ENCODE data around the gene FAM107B. TPM values are rescaled to one million over a fixed set of nuclear protein-coding genes. Genes with fewer than 3 reads are reported as not detected.

Gene FAM107B
- total and polyA plus RNA-seq, 2 of the 4 experiments (the other 2 are of a cell fraction): 26.4 to 27.1 TPM

DNA sequence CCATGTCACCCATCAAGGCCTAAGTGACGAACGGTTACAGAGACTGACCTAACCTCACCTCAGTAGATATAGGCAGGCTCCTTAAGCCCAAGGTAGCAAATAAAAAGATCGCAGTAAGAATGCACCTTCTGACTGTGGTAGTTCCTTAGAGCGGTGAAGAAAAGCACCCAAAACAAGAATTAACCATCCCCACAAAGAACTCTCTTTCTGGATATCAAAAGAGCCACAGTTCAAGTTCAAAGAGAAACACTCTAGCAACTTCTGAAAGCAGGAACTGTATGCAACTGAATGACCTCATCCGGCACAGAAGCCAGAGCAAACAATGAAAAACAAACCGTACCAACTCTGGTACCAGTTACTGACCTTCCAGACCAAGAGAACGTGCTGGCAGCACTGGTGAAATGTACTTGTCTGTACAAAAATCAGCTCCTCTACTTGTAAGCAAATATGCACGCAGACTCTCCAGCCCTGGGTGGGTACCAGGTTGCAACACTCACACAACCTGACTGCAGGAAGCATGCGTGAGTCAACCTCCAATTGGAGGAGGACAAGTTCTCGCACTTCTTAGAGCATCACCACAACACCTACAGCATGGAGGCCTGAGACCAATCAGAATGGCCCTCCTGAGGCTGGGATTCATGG is 202.7 kb downstream of the FAM107B start:
- H3K14ac ChIP-seq (replicated peaks; ENCODE audit: low read depth, low read length): peak overlapping the region; percentile 55; the same call in 1 of the 2 replicates
- peak overlapping the region; percentile 28; the same call in 1 of the 2 replicates for H3K27ac ChIP-seq (ENCODE audit: insufficient read depth, low read length)
- peak overlapping the region; percentile 60 for H2AK5ac ChIP-seq (ENCODE audit: low read depth, low read length)
- H2BK5ac ChIP-seq (ENCODE audit: low read depth, low read length, poor library complexity, severe bottlenecking): peak overlapping the region; percentile 8
- 0 out of 2 replicates have a peak overlapping the region, but pooled peaks have one; percentile 36 for H4K5ac ChIP-seq (ENCODE audit: low read depth, low read length)
- peaks cover 19% of the 10 kb centered on the region for H3K4me1 ChIP-seq (ENCODE audit: control insufficient read depth, insufficient read depth, low read length)
- no peaks in the 10 kb centered on the region for H3K27me3 ChIP-seq (ENCODE audit: control insufficient read depth, insufficient read depth, low read length)
- no peak overlapping the region for H3K9ac ChIP-seq (ENCODE audit: low read depth, low read length)
- peaks cover 36% of the 10 kb centered on the region for H3K9me1 ChIP-seq (ENCODE audit: insufficient read depth, low read length)
- H2AFZ ChIP-seq (replicated peaks; ENCODE audit: low read length, poor library complexity): no peak overlapping the region
- dilution Hi-C loops (cut with HindIII; ENCODE audit: low sequenced_read_pairs, unreplicated experiment): no loop called here
- peaks cover 19% of the 10 kb centered on the region for H3K36me3 ChIP-seq (ENCODE audit: control insufficient read depth, insufficient read depth, low read length)
- H3K56ac ChIP-seq (ENCODE audit: extremely low read depth, insufficient read depth, low read length): no peak overlapping the region
- DNase-seq (peak; percentile 59), ATAC-seq (ENCODE audit: low read depth) (peak; percentile 42; the same call in 1 of the 2 replicates)
- peak overlapping the region; percentile 63 for H3K23ac ChIP-seq (ENCODE audit: low read depth, low read length)
- peaks cover 30 to 88% of the 10 kb centered on the region in 2 experiments for H3K79me1 ChIP-seq (ENCODE audit: low read depth in 1 of 2, low read length in 2 of 2)
- in situ Hi-C loops (cut with MboI; ENCODE audit: low sequenced_read_pairs): no loop called here
- no peak overlapping the region for H2BK15ac ChIP-seq (ENCODE audit: low read depth, low read length)
- peak overlapping the region; percentile 32; the same call in 1 of the 2 replicates for H2BK20ac ChIP-seq (ENCODE audit: low read depth, low read length)
- H4K8ac ChIP-seq (ENCODE audit: low read depth in 2 of 2, low read length in 2 of 2): no peak overlapping the region
- no peaks in the 10 kb centered on the region for H3K9me3 ChIP-seq (ENCODE audit: control insufficient read depth, insufficient read depth, low read length)
- intact Hi-C loops (cut with micrococcal nuclease): no loop called here
- no TSS peak for BruUV-seq (replicated peaks)
- peak overlapping the region; percentile 34; the same call in 1 of the 2 replicates for H3K18ac ChIP-seq (ENCODE audit: low read depth, low read length)
- POLR2A ChIA-PET (ENCODE audit: unreplicated experiment): no interaction called here
- H2AK9ac ChIP-seq (replicated peaks; ENCODE audit: low read depth, low read length, poor library complexity): peak overlapping the region; percentile 37
- 60% methylated on average over 1 of the region's 10 CpGs; no CpG with 5 or more reads in 1 of the 2 experiments for WGBS, 2 experiments (ENCODE audit: extremely low coverage in 2 of 2, insufficient read length in 1 of 2)
- CTCF ChIA-PET: interaction anchor here (1.4 kb wide), 1 partner anchor 17 kb away, joined by 3 read pairs; no protein-coding TSS in a partner anchor
- H3K4ac ChIP-seq (ENCODE audit: low read depth, low read length): peak overlapping the region; percentile 27; the same call in 1 of the 2 replicates
- H2BK120ac ChIP-seq (ENCODE audit: low read depth, low read length): 0 out of 2 replicates have a peak overlapping the region, but pooled peaks have one; percentile 11
- H3K4me2 ChIP-seq (ENCODE audit: low read depth, low read length): peak overlapping the region; percentile 14; the same call in 1 of the 2 replicates
- TF ChIP-seq CEBPB (IDR thresholded peaks at IDR 0.05; ENCODE audit: low read depth, low read length) (peak; percentile 79), RCOR1 (IDR thresholded peaks at IDR 0.05; ENCODE audit: insufficient replicate concordance, low read length) (no peak), FOS (IDR thresholded peaks at IDR 0.05; ENCODE audit: low read depth, low read length) (no peak)
- H4K20me1 ChIP-seq (ENCODE audit: insufficient read depth, low read length): peaks cover 67% of the 10 kb centered on the region
- no peak overlapping the region for H4K91ac ChIP-seq (ENCODE audit: insufficient read depth, low read depth, low read length)
- H3K4me3 ChIP-seq (ENCODE audit: insufficient read depth, low read depth, low read length): no peak overlapping the region

All from IMR-90 (cell line).